SU-DHL-6 (cell line): Measurements from ENCODE around the gene PRKCA.

Source experiments
- H2AFZ ChIP-seq: fragments of 200-600 bp; sonication (generic); 2 replicates; pipeline ENCODE4 v1.6.1; 2014; ENCODE audit warnings: low read depth, mild to moderate bottlenecking, moderate library complexity, mixed read lengths, antibody characterized with exemption, low read length; ENCODE audit not compliant: severe bottlenecking
- H3F3A ChIP-seq: fragments of 200-600 bp; shearing (Covaris generic); 2 replicates; pipeline ENCODE4 v1.6.0; 2016; ENCODE audit warnings: antibody characterized with exemption, mild to moderate bottlenecking; ENCODE audit not compliant: insufficient read depth
- H3K27ac ChIP-seq: fragments of 200-600 bp; sonication (generic); 2 replicates; pipeline ENCODE4 v1.5.1; 2016; ENCODE audit warnings: low read depth, mild to moderate bottlenecking, low read length, moderate library complexity, mixed read lengths
- H3K27me3 ChIP-seq: fragments of 200-600 bp; sonication (generic), shearing (Covaris generic); 2 replicates; pipeline ENCODE4 v1.6.0; 2014; ENCODE audit warnings: mild to moderate bottlenecking, low read length
- H3K36me3 ChIP-seq: fragments of 200-600 bp; sonication (generic); 2 replicates; pipeline ENCODE4 v1.6.1; 2014; ENCODE audit warnings: mild to moderate bottlenecking, low read length, mixed read lengths
- H3K4me2 ChIP-seq: fragments of 300-600, 200-600 bp; shearing (Covaris generic), sonication (generic); 2 replicates; pipeline ENCODE4 v1.6.0; 2014; ENCODE audit warnings: low read length, low read depth, mild to moderate bottlenecking; ENCODE audit not compliant: poor library complexity, severe bottlenecking
- H3K4me3 ChIP-seq: fragments of 200-600 bp; sonication (generic); 2 replicates; pipeline ENCODE4 v1.5.1; 2014; ENCODE audit warnings: antibody characterized with exemption, low read length, mild to moderate bottlenecking, mixed read lengths; ENCODE audit not compliant: insufficient read depth, poor library complexity, severe bottlenecking
- H3K79me2 ChIP-seq: fragments of 200-600 bp; sonication (generic); 2 replicates; pipeline ENCODE4 v1.6.1; 2014; ENCODE audit warnings: mild to moderate bottlenecking, low read length, moderate library complexity; ENCODE audit not compliant: insufficient read depth
- H3K9ac ChIP-seq: fragments of 200-600 bp; sonication (generic); 2 replicates; pipeline ENCODE4 v1.7.0; 2014; ENCODE audit warnings: mild to moderate bottlenecking, low read length
- H3K9me2 ChIP-seq: fragments of 200-600 bp; sonication (generic); replicated peaks from 2 replicates; pipeline ENCODE4 v1.6.1; 2014; ENCODE audit warnings: low read length; ENCODE audit not compliant: insufficient read depth
- H3K9me3 ChIP-seq: fragments of 200-600 bp; sonication (generic); 2 replicates; pipeline ENCODE4 v1.6.1; 2014; ENCODE audit warnings: low read length, mixed read lengths; ENCODE audit not compliant: insufficient read depth
- H4K20me1 ChIP-seq: fragments of 200-600 bp; sonication (generic); 2 replicates; pipeline ENCODE4 v1.6.1; 2014; ENCODE audit warnings: low read depth, mild to moderate bottlenecking, antibody characterized with exemption, low read length, moderate library complexity, mixed read lengths
- EZH2phosphoT487 ChIP-seq: fragments of 200-600 bp; sonication (generic), shearing (Covaris generic); conservative IDR thresholded peaks from 2 replicates; pipeline ENCODE4 v1.6.1; 2018; ENCODE audit warnings: mild to moderate bottlenecking, antibody characterized with exemption, low read length, moderate library complexity, mixed read lengths
- TF ChIP-seq, protein P1 (sequence below): fragments of 200-600 bp; sonication (generic); IDR thresholded peaks from one replicate; pipeline ENCODE4 v1.5.1; 2017; ENCODE audit warnings: antibody characterized with exemption, mild to moderate bottlenecking, low read length, moderate library complexity; ENCODE audit not compliant: insufficient read depth, poor library complexity, severe bottlenecking

Gene PRKCA

DNA sequence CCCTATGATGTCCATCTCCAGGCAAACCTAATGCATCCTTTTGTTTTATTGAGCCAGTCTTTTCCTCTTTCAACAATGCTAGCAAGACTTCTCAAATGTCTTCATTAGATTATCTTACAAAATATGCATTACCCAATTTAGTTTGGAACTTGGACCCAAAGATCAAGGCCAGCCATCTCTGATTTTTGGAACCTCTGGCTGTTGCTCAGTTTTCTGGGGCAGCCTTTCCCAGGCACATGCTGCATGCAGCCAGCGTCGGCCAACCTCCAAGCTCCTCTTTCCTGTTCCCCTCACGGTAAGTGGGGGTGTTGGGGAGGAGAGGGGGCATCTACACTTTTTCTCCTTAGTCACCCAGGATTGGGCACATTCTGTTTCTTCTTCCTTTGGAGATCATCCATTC is 189.3 kb downstream of the PRKCA start:
- H3K9me2 ChIP-seq: no peaks in the 10 kb centered on the region
- H3F3A ChIP-seq: no peaks in the 10 kb centered on the region
- peaks cover 76% of the 10 kb centered on the region for H3K79me2 ChIP-seq

DNA sequence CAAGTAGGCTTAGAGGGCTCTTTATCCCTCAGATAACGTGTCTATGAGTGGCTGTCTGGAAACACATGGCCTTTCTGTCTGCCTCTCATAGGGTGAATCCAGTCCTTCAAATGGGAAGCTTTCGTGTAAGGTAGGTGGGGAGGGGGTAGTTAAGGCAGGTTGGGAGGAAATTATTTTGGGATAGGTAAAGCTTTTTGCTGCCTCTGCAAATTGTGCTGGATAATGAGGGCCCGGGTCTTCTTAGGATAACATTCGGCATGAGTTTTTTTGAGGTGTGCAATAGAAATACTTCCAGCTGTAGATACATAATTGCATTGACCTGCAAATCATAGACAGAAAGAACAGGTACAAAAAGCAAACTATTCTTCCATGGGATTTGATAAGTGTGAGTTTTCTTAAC is 189.7 kb downstream of the PRKCA start:
- Histone ChIP-seq H3F3A (no peaks in the 10 kb centered on the region), H3K36me3 (no peaks in the 10 kb centered on the region; the same call in 1 of the 2 replicates), H3K9ac (no peak overlapping the region), H4K20me1 (no peaks in the 10 kb centered on the region), H3K4me3 (no peak overlapping the region), H3K9me3 (no peaks in the 10 kb centered on the region), H3K9me2 (no peaks in the 10 kb centered on the region), H3K27me3 (no peaks in the 10 kb centered on the region), H3K79me2 (peaks cover 75% of the 10 kb centered on the region), H2AFZ (no peak overlapping the region), H3K4me2 (no peak overlapping the region), H3K27ac (no peak overlapping the region)
- TF ChIP-seq EZH2phosphoT487: no peak
- TF ChIP-seq, protein P1, sequence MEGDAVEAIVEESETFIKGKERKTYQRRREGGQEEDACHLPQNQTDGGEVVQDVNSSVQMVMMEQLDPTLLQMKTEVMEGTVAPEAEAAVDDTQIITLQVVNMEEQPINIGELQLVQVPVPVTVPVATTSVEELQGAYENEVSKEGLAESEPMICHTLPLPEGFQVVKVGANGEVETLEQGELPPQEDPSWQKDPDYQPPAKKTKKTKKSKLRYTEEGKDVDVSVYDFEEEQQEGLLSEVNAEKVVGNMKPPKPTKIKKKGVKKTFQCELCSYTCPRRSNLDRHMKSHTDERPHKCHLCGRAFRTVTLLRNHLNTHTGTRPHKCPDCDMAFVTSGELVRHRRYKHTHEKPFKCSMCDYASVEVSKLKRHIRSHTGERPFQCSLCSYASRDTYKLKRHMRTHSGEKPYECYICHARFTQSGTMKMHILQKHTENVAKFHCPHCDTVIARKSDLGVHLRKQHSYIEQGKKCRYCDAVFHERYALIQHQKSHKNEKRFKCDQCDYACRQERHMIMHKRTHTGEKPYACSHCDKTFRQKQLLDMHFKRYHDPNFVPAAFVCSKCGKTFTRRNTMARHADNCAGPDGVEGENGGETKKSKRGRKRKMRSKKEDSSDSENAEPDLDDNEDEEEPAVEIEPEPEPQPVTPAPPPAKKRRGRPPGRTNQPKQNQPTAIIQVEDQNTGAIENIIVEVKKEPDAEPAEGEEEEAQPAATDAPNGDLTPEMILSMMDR: no peak

More for the DNA sequence above, 189.3 kb downstream of the PRKCA start:
- Histone ChIP-seq H2AFZ (no peak overlapping the region), H3K9ac (no peak overlapping the region), H3K36me3 (no peaks in the 10 kb centered on the region; the same call in 1 of the 2 replicates), H3K4me2 (no peak overlapping the region), H3K9me3 (no peaks in the 10 kb centered on the region), H3K27ac (peak overlapping the region; percentile 33), H3K27me3 (no peaks in the 10 kb centered on the region), H3K4me3 (no peak overlapping the region), H4K20me1 (no peaks in the 10 kb centered on the region)
- TF ChIP-seq, protein P1: no peak
- TF ChIP-seq EZH2phosphoT487: no peak

DNA sequence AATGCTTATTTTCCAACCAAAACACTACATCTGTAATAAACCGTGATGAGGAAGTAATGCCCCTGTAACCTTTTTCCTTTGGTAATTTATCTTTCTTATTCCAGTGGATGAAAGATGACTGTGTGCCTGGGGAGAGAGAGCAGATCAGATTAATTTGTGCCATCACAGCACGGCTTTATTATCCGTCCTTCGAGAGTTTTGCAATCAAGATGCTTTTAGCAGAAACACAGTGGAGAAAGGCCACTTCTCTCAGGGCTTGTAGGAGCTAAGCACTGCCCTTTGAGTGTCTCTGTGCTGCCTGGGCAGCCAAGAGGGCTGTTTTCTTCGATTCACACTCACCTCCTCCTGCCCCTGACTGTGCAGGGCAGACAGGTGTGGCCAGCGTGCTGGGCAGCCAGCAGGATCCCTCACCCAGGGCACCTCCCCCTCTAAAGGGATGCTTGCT is 190.2 kb downstream of the PRKCA start:
- Histone ChIP-seq H3K4me2 (no peak overlapping the region), H3K27ac (no peak overlapping the region), H3K79me2 (peaks cover 75% of the 10 kb centered on the region)

More for the DNA sequence above, 190.2 kb downstream of the PRKCA start:
- Histone ChIP-seq H3K36me3 (no peaks in the 10 kb centered on the region; the same call in 1 of the 2 replicates), H4K20me1 (no peaks in the 10 kb centered on the region), H3K9me2 (no peaks in the 10 kb centered on the region), H2AFZ (no peak overlapping the region), H3K4me3 (no peak overlapping the region), H3K9ac (no peak overlapping the region), H3K9me3 (no peaks in the 10 kb centered on the region), H3K27me3 (no peaks in the 10 kb centered on the region), H3F3A (no peaks in the 10 kb centered on the region)
- TF ChIP-seq EZH2phosphoT487: no peak
- TF ChIP-seq, protein P1: no peak
